NOMO-1 treated with dmso at 0.1 percent for 144 hours (cell line): ENCODE data around the gene ALK.

Experiments used
- DNase-seq: peaks from one replicate; lab custom pipeline; 2025; ENCODE audit not compliant: unreplicated experiment; lab: John Stamatoyannopoulos, UW

ALK gene

DNA sequence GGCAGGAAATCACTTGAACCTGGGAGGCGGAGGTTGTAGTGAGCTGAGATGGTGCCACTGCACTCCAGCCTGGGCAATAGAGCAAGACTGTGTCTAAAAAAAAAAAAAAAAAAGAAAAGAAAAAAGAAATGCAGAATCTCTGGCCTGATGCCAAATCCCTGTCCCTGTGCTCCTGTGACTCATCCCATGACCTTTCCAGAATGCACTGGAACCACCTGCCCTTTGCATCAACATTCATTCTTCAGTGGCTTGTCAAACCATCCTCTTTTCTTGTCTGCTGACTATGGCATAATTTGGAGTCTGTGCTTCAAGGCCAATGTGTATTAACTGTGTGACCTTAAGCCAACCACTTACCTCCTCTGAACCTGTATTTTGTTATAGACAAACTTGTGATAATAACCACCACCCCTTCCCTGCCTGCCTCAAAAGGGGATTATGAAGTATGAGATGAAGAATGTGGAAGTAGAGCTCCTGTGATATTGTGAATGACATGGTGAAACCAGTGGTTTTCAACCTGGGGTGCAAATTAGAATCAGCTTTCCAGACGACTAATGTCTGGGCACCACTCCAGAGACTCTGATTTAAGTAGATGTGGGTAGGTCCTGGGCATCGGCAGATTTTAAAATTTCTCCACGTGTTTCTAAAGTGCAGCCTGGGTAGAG, 616.9 kb downstream of the ALK start:
- no peak for DNase-seq

DNA sequence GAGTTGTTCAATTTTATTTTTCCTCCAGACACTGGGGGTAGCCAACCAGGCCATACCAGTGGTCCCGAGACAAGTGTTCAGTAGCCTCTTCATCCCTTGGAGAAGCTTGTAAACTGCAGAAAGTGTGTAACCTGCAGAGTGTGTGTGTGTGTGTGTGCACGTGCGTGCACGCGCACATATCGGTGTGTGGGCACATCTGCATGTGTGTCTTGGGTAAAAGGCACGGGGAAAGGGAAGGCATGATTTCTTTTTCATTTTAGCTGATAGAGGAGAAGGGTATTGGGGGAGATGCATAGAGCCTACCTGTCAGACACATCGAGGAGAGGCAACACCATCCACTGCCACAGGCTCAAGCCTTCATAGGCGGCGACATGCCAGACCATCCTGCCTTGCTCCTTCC, 624.8 kb downstream of the ALK start:
- no peak for DNase-seq

DNA sequence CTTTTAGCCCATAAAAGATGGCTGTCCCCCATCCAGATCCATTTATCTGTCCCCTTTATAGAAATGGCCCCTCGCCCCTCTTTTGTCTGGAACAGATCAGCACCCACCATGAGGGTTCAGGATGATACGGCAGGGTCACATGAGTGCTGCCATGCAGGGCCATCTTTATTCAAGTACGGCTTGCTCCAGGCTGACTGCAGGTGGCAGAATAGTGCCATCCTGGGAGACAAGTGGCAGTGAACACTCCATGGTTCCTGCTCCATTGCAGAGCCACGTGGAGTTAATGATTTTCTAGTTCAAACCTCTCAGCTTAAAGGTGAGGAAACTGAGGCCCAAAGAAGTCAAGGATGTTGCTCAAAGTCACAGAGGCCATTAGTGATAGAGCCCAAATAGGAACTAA, 625.5 kb downstream of the ALK start:
- DNase-seq, result no peak

DNA sequence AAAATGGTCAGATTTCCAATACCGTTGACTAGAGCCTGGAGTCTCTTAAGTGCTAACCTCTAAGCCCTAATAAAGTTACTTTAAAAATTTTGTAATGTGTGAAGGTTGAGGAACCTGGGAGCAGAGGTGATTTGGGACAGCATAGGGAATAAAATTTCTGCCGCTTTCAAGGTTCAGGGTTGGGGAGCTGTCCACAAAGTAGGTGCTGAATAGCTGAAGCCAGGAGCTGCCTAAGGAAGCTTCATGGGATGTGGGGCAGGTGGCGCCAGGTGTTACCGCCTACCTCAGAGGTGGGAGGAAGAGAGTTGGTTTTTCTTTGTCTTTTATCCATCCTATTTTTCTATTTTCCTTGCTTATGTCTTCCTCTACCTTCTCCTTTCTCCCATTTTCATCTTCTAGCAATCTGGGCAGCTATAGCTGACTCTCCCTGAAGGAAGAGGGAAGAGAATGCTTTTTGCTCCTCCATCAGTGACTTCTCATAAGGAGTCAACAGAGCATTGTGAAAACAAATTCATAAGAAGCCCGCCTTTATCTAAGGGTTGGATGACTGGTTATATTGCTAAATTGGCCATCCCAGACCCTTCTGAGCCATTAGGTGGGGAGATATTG, 627.5 kb downstream of the ALK start:
- no peak for DNase-seq

DNA sequence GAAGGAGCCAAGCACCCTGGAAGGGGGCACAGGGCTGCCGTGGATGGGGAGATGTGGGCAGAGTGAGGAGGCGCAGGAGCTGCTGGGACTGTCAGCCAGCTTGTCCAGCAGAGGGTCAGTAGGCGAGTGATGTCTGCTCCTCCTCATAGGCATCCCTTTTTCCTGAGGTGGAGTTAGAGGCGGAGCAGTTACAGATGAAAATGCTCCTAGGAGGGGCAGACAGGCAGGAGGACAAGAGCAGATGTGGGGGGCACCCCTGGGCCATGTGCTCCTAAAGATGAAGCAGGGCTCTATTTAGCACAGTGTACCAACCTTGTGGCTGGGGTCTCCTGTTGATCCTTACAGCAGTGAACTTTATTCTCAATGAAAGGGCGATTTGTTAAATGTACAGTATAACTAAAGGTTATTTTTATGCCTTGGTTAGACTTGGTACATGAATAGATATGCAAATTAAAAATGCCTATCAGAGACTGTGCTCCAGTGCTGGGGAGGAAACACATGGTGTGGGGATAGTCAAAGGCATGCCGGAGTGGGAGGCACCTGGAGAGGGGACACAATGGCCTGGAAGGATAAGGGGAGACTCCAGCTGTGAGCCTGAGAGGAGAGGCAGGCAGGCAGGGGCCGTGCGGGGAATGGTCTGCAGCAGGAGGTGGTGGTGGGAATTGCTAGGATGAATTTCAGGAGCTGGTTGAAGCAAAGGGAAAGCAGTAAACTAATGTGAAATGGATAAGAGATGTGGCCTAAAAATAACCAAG, 630.9 kb downstream of the ALK start:
- no peak for DNase-seq

DNA sequence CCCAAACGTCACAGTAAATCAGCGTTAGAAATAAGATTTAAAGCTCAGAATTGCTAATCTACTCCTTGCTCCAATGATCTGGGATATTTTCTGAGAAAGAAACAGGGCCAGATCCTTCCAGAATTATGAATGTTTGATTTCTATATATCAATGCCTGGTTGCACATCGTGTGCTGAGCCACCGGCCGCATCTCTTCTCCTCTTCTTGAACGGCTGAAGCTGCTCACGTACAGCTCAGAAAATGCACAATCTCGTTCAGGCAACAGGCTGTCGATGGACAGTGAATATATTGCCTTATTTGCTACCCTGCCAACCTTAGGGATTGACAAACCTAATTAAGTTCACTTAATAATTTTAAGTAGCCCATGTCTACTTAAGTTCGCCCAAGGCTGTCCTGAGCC, 636.7 kb downstream of the ALK start:
- no peak for DNase-seq

DNA sequence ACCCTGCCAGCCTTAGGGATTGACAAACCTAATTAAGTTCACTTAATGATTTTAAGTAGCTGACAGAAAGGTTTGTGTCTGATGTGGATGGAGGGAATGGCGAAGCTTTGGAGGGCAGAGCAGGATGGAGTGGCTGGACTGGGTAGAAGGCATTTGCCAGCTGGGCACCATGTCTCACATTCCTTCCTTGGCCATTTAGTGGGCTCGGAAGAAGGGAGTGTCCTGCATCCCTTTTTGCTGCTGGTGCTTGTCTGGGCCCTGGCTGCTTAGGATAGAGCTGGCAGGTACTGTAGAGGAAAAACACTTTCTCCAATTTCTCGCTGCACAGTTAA, 639.5 kb downstream of the ALK start:
- no peak for DNase-seq

DNA sequence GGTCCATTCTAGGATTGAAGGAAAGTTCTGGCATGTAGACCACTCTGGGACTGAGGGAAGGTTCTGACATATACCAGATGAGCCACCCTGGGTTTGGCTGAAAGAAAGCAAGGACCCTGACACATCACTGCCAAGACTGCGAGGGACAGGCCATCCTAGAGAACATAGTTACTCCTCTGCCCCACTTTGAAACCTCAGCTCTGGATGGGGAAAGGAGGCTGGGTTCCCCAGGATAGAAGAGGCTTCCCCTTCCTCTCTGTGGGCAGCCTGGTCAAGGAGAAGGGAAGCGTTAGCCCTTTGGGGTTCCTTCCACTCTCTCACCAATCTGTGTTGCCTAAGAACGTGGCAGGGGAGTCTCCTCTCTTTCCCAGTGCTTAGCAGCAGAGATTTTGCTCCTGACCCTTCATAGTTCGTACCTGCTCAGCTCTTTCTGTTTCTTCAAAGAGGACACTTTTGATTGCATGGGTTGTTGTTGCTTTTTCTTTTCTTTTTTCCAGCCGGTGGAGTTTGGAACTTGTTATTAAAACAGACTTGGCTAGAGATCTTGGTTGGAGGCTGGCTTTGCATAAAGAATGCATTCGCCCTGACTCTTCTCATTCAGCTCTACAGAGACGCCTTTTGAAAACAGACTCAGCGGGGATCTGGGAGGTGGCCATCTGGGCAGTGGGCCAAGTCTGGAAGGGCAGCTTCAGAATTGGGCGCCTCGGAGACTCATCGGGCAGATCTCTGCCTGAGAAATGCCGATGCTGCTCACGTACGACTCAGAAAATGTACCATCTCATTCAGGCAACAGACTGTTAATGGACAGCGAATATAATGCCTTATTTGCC, 640.1 kb downstream of the ALK start:
- no peak for DNase-seq

DNA sequence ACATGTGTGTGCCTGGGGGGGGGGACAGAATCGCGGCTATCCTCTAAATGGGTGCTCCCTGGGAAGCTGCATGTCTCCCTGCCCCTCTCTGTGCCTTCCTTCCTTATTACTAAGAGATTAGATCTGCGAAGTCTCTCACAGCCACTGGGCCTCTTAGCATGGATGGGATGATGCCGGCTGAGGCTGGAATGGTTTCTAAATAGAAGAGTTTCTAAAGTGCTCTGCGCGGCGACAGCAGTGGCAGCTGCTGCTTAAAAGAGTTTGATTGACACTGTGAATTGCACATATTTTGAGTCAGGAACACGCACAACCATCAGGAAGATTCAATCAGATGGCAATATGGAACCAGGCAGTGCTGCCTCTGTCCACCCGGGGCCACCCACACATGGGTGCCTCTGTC, 642.4 kb downstream of the ALK start:
- DNase-seq, result no peak

DNA sequence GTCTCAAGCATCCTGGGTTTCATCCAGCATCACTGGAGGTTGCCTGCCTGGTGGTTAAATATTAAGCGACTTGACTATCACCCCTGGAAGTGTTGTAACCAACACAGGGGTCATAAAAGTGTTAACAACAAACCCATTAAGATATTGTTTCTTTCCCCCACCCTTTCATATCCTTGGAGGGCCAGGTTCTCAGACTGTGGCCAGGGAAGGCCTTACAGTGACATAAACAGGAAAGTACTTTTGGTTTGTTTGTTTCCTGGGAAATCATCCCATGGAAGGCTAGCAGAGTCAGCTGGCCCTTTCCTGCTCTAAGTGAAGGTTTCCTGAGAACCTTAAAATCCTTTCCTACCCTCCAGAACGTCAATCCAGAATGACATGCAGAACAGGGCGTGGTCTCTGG, 645.2 kb downstream of the ALK start:
- DNase-seq, result no peak

DNA sequence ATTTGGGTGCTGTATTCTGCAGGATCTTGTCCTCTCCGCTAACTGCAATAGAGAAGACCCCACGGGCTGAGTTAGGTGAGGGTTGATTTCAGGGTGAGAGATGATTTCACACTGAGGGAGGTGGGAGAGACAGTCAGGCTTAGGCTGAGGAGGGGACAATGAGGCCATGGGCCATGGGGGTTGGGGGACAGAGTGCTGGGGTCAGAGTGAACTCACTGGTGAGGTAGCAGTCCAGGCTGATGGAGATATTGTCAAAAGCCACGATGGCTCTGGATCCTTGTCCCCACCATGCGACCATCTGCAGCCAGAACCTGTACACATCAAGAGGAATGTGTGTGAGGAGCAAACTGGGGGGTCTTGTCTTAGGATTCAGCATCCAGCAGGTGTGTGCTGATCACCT, 646.2 kb downstream of the ALK start:
- DNase-seq, result no peak

DNA sequence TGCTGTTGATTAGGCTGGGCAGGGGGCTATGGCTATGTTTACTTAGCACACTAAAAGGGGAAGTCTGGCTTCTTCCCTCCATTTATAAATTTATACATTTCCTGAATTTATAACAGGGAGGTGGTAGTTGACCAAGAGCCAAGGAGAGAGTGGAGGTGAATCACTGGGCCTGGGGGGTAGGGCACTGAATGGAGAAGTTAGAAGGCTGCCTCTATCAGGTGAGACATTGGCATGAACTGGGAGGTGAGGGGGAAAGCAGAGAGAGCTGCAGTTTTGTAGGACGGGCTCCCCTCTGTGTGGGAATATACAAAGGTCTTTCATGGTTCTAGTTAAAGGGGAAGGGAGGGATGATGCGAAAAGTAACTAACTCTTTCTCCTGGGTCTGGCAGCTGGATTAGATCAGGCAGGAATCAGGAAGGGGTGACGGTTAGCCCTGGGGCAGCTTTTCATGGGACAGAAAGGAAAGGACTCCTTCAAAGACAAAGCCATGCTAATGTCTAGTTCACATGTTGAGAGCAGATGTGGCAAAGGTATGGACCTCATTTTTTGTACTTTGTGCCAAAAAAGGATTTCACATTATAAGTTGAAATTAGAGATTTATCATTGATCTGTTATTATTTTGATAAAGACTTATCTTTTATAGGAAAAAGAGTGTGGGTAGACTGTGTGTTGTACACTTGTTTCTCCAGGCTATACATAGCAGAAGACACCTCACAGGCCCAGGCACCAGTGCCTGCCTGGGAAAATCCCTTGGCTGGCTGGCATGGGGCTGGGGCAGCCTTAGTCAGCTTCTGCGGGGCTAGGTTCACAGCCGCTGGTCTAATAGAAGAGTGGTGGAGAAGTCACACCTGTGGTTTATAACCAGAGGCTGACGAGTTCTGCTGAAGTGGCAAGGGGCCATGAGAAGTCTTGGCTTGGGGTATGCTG, 647.4 kb downstream of the ALK start:
- no peak for DNase-seq

DNA sequence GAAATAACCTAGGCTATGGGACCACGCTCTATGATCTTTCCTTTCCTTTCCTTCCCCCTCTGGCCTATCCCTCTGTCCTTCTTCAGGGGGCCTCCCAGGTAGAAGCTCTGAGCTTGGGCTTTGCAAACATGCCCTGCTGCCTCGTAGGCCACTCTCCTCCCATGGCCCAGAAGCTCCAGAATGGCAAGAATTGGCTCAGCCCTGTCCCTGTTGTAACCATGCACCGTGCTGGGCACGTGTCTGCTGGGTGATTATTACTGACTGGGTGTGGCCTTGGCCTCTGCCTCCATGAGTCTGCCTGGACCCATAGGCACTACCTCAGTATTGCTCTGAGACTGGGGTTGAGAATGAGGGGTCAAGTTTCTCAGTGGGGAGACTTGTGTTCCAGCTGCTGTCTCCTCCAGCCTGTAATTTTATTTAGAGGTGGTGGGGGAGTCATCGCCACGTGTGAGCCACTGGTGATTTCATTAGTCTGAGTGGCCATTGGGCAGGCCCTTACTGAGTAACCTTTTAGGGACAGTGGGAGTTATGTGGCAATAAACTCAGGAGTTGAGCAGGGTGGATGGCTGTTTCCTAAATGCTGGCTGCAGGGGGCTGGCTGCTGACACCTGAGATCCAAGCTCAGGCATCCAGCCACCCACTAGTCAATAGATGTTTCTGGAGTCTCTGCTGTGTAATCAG, 648.2 kb downstream of the ALK start:
- DNase-seq, result no peak

DNA sequence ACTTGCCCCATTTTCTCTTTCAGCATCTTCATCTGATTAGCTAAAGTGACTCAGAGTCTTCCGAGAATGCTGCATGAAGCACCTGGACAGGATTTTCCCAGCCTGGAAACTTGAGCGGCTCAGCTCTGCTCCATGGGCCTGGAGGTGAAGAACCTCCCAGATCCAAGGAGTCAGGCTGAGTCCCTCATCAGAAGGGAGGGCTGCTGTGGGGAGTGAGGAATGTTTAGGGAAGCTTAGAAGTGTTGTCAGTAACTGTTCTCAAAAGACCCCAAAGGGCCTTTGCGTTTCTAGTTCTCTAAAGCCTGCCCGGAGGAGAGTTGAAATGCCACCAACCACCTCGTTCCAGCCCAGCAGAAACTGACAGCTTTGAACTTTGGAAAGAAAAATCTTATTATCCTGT, 649.1 kb downstream of the ALK start:
- no peak for DNase-seq

DNA sequence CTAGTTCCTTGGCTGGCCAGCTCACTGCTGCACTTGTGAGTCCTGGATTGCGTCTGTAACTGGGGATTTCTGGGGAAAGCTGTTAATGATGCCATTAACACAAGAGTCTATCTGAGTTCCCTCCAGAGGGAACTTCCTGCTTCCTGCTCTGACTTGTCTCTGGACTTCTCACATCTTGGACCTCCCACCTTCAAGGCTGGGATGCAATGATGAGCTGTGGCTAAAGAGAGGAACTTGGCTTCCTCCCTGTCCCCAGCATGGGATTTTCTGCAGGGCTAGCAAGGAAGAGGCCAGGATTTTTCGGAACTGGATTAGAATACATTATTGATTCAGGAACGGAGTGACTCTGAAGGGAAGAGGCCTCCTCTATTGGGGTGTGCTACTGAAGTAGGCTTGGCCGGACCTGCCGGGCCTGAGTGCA, 650.7 kb downstream of the ALK start:
- no peak for DNase-seq

DNA sequence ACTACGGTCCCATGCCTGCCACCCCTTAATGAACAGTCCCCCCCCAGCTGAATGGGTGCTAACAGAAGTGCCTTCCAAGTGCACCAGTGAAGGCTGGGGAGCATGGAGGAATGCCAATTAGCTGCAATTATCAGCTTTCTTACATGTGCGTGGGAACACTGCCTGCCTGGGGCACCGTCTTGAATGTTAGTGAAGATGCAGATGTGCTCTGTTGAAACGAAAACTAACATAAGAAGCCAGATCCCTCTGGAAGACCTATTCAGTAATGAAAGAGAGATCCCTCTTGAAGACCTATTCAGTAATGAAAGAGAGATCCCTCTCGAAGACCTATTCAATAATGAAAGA, 651.6 kb downstream of the ALK start:
- no peak for DNase-seq

DNA sequence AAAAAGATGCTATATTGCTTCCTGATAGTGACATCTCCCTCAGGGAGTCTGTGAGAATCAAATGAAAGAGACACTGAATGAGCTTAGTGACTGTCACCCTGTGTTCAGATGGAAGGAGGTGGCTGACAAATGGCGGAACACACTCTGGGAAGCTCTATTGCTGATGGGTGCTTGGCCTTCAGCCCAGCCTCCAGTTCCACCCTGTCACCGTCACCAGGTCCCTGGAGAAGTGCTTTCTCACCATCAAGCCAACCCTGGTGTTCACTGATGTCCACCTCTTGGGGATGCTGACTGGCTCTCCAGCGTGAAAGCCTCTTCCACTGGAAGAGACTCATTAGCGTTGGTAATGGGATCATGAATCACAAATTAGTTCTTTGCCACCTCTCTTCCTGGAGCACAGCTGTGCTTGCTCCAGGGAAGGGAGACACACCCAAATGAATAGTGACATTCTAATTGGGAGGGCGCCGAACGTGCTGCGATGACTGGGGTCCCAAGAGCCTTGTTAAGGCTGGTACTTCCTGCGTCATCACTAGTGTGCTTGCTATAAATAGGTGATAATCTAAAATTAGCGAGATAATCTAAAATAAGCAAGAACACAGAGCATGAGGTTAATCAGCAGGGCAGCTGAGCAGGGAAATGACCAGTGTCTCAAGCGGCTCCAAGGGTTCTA, 652.2 kb downstream of the ALK start:
- no peak for DNase-seq

DNA sequence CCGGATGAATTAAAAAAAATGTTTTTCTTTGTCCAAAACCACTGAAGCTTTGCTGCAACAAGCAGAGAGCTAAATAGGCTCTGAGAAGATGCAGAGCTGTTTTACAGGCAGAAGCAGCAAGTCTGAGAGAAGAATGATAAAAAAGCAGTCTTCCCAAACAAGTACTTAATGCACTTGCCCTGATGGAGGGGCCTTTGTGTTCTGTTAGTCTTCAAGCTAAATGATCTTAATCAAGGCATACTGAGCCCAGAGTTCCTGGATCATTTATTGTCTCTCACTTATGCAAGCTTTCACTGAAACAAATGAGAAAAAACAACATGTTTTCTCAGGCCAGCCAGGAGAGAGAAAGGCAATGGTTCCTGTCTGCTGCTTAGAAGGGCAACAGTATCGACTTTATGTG, 653.7 kb downstream of the ALK start:
- DNase-seq, result no peak

DNA sequence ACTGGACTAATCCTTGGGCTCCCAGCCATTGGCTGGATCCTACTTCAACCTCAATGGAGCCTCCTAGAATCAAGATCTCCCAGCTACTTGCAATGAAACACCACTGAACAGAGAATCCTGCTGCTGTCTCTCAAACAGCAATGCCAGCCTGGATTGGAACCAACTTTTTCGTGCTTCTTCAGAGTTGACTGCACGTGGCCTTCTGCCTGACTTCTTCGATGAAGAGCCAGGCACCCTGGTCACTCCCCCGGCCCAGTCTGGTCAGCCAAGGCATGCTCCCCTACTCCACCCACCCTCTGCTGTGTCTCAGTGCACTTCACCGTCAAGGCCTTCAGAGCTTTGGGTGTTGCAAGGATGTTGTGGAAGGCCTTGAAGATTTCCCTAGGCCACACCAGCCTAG, 657.5 kb downstream of the ALK start:
- no peak for DNase-seq
